HG03432 (cell line): Measurements from ENCODE around the gene C16orf95.

Experiments
- ATAC-seq: cut with Tn5 transposase; IDR thresholded peaks from one replicate; pipeline ENCODE4 v1.9.1; 2021; ENCODE audit warnings: mild to moderate bottlenecking, moderate library complexity; ENCODE audit not compliant: unreplicated experiment

Gene C16orf95

GRCh38 chr16:87319997-87320491, 2.9 kb upstream of the C16orf95 start:
- no peak for ATAC-seq

DNA sequence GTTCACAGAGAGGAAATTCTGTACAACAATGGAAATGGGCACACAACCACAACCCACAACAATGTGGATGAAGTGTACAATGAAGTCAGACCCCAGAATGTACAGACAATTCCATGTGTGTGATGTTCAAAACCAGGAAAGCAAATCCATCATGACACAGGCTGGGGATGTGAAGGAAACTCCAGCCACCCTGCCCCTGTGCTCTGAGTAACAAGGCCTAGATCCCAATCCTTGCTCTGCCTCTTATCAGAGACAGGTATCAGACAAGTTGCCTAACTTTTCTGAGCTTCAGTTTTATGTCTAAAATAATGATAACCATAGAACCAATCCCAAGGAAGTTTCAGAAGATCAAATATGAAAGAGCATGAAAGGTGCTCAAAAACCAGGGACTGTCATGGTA, 1.8 kb upstream of the C16orf95 start:
- no peak for ATAC-seq

- ATAC-seq = peak; percentile 19
Measured at GRCh38 chr16:87317750-87318644, 805 bp upstream of the C16orf95 start.

GRCh38 chr16:87316450-87316922, 706 bp downstream of the C16orf95 start:
- ATAC-seq = no peak

DNA sequence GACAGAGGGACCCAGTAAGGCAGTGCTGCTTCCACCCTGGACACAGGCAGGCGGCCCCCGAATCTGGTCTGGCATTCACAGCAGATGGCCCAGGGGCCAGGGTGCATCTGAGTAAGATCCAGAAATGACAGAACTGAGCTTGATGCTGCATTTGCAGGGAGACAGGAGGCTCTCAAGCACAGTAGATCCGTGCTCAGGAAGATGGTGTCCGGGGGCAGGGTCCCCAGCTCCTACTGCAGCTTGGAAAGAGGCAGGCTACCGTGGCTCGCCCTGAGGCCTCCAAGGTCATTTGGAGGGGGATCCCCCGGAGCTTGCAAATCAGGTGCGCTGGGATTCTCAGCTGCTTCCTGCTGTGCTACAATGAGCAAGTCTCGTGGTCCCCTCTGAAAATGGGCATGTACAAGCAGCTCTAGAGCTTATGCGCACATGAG, 2.2 kb downstream of the C16orf95 start:
- ATAC-seq = no peak

DNA sequence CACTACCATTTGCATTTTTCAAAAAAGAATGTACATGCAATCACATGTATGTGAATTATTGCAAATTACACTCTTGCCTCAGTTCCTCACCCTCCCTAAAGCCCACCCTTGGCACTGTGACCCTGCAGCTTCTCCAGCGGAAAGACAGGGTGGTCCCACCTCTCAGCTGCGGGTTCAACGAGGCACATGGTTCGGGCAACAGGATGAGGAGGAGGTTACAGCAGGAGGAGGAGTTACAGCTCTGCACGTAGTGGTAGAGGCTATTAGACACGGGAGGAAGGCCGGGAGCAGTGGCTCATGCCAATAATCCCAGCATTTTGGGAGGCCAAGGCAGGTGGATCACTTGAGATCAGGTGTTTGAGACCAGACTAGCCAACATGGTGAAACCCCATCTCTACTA, 5.2 kb downstream of the C16orf95 start:
- no peak for ATAC-seq

- ATAC-seq = no peak
Measured at GRCh38 chr16:87311387-87311786, 5.8 kb downstream of the C16orf95 start.

DNA sequence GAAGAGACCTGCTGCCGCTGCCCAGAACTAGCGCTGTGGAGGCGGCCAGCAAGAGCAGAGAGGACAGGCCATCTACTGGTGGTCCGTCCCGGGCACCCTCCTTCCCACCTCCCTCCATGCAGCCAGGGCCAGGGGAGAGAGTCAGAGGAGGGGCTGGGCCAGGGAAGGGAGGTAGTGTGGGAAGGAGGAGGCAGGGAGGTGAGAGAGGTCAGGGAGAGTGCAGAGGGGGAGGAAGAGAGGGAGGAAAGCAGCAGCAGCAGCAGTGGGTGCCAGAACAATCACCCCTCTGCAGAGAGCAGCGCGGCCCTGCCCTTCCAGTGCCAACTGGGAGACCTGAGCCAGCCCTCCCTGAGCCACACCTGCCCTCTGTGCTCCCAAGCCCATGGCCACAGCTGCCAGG, 6.6 kb downstream of the C16orf95 start:
- ATAC-seq = no peak

GRCh38 chr16:87309620-87310525, 7.3 kb downstream of the C16orf95 start:
- no peak for ATAC-seq

DNA sequence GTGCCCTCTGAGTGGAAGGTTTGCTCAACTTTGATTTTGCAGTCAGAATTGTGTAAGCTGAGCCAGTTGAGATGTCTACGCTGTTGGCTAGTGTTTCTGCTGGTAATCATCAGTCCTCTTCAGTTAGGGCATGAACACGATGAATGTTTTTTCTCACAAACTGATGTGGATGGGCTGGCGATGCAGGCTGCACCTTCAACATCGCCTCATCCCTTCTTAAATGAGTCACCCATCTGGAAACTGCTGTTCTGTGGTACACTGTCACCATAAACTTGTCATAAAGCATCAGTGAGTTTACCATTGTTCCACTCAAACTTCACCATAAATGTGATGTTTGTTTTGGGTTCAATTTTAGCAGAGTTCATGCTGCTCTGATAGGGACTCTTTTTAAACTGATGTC, 8.4 kb downstream of the C16orf95 start:
- ATAC-seq = no peak

GRCh38 chr16:87306516-87306915, 10.7 kb downstream of the C16orf95 start:
- no peak for ATAC-seq

DNA sequence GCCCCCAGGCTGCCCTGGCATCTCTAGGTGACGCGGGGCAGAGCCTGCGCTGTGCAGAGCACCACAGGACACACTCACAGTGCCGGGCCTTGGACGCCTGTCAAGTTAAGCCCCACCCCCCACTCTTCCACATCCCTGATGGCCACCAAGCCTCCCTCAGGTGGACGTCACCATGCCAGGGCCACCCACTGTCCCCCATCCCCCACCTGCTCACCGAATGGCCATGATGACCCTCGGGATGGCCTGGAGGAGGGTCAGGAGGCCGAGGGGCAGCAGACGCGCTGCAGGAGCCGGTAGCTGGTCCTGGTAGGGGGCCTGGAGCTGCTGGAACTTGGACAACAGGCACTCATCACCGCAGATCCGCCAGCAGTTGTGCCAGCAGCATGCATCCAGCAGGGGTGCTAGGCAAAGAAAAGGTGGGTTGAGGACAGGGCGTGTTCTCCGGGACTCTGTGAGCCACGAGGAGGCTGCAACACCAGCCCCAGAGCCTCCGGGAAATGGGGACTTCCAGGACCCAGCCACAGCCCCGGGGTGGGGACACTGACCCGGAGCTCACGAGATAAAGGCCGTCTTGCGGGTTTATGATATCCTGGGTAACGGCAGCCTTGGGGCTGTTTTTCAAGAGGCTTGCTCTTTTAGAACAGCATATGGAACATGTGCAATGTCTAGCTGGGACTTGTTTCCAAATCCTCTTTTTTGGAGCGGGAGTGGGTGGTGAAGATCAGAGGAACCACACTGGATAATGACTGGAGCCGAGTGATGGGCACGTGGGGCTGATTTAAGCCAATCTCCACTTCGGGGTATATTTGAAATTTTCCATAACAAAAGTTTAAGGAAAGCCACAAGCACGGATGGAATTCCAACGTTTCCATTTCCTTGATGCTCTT, 11.4 kb downstream of the C16orf95 start:
- no peak for ATAC-seq

DNA sequence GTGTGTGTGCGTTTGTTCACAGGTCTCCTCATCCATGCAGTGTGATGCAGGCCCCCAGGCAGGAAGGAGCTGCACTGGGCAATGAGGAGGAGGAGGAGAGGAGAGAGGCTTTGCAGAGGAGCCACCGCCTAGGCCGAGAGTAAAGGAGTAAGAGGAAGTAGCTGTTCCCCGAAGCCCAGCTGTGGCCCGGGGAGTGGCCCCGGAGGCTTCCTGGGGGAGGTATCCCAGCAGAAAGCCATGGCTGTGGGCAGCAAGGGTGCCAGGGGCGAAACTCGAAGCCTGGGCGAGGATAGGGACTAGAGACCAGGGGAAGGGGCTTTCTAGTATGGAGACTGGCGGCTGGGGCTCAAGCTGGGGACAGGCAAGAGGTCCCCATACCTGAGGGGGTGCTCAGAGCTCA, 12.2 kb downstream of the C16orf95 start:
- no peak for ATAC-seq

GRCh38 chr16:87303962-87304521, 13.2 kb downstream of the C16orf95 start:
- no peak for ATAC-seq

- ATAC-seq = no peak
Measured at GRCh38 chr16:87303431-87303930, 13.7 kb downstream of the C16orf95 start.

GRCh38 chr16:87298857-87299465, 18.2 kb downstream of the C16orf95 start:
- ATAC-seq = no peak

GRCh38 chr16:87297918-87298631, 19.1 kb downstream of the C16orf95 start:
- no peak for ATAC-seq

GRCh38 chr16:87297407-87297806, 19.8 kb downstream of the C16orf95 start:
- ATAC-seq = no peak
